ENCODE data around the gene C22orf23.

The C22orf23 gene

DNA sequence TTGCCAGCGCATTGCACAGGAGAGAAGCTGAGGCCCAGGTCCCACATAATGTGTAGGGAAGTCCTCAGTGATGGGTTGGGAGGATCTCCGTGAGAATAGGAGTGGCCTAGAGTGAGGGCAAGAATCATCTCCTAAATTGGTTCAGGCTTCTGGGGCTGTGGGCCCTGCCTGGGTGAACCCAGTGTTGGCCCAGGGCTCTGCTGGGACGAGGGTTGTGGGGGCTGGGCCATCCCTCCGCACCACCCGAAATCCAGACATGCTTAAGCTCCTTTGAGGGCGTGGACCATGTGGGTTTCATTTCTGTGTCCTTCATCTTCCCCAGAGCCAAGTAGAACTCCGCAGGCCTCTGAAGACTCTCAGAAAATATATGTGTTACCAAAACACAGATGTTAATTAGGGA, 43.6 kb downstream of the C22orf23 start:
- DNase-seq (ENCODE audit: low spot score), result no peak

DNA sequence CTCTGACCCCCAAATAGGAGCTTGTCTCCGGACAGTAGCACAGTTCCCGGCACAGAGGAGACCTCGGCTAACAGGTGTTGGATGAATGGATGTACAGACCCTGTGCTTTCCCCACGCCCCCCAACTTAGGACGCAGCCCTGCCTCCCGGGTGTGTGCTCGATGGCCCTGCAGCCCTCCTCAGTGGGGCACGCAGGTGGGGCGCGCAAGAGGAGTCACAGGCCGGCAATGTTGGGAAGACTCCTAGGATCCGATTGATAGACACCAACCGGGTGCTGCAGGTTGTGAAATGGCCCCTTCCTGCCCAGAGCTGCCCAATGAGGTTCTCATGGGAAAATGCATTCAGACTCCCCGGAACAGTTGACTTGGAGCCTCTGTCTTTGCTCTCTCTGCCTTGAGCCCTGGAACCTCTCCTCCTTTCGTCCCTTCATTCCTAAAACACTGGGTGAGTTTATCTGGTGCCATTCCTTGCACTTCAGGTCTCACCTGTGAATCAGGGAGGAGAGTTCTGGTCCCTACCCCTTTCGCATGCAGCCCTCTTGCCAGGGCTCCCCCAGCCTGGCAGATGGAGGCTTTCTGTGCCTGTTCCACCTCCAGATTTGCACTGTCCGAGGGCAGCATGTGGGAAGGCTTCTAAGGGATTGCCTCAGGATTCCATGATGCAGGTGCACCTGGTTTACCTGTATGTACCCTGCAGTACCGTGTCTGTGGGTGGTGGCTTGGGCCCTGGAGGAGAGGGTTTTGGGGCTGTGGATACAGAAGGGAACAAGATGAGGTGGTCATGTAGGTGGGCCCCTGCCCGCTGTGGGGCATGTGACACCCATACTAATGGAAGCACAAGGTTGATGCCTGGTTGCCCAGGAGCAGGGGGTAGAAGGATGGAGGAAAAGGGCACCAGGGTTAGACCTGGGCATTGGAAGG, 46.1 kb downstream of the C22orf23 start:
- TF ChIP-seq, protein P1, sequence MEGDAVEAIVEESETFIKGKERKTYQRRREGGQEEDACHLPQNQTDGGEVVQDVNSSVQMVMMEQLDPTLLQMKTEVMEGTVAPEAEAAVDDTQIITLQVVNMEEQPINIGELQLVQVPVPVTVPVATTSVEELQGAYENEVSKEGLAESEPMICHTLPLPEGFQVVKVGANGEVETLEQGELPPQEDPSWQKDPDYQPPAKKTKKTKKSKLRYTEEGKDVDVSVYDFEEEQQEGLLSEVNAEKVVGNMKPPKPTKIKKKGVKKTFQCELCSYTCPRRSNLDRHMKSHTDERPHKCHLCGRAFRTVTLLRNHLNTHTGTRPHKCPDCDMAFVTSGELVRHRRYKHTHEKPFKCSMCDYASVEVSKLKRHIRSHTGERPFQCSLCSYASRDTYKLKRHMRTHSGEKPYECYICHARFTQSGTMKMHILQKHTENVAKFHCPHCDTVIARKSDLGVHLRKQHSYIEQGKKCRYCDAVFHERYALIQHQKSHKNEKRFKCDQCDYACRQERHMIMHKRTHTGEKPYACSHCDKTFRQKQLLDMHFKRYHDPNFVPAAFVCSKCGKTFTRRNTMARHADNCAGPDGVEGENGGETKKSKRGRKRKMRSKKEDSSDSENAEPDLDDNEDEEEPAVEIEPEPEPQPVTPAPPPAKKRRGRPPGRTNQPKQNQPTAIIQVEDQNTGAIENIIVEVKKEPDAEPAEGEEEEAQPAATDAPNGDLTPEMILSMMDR (IDR thresholded peaks at IDR 0.05; ENCODE audit: extremely low read depth, missing control alignments), result no peak
- DNase-seq (ENCODE audit: low spot score), result no peak

More for the DNA sequence above, 43.6 kb downstream of the C22orf23 start:
- TF ChIP-seq, protein P1 (IDR thresholded peaks at IDR 0.05; ENCODE audit: extremely low read depth, missing control alignments), result no peak

DNA sequence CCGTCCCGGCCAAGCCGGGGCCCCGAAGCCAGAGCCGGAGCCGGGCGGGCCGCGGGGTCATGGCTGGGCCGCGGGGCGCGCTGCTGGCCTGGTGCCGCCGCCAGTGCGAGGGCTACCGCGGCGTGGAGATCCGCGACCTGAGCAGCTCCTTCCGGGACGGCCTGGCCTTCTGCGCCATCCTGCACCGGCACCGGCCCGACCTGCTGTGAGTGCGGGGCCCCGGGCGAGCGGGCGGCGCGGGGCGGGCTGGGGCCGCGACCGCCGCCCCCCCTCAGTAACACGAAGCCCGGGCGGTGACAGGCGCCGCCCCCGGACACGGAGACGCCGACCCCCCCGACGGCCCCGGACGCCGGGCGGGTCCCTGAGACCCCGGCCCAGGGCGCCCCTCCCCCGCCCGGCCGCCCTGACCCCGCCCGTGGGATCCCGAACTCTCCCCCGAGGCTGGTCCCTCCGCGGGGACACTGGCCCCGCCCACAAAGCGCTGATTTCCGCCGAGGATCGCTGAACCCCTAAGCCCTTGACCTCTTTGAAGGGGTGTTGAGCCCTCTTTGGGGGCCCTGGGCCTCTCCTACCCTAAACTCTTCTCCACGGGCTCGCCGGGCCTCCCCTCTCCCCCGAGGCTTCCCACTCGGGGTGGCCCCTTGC, 46.9 kb downstream of the C22orf23 start:
- peak; percentile 79 for DNase-seq (ENCODE audit: low spot score)
- TF ChIP-seq, protein P1 (IDR thresholded peaks at IDR 0.05; ENCODE audit: extremely low read depth, missing control alignments), result no peak

DNA sequence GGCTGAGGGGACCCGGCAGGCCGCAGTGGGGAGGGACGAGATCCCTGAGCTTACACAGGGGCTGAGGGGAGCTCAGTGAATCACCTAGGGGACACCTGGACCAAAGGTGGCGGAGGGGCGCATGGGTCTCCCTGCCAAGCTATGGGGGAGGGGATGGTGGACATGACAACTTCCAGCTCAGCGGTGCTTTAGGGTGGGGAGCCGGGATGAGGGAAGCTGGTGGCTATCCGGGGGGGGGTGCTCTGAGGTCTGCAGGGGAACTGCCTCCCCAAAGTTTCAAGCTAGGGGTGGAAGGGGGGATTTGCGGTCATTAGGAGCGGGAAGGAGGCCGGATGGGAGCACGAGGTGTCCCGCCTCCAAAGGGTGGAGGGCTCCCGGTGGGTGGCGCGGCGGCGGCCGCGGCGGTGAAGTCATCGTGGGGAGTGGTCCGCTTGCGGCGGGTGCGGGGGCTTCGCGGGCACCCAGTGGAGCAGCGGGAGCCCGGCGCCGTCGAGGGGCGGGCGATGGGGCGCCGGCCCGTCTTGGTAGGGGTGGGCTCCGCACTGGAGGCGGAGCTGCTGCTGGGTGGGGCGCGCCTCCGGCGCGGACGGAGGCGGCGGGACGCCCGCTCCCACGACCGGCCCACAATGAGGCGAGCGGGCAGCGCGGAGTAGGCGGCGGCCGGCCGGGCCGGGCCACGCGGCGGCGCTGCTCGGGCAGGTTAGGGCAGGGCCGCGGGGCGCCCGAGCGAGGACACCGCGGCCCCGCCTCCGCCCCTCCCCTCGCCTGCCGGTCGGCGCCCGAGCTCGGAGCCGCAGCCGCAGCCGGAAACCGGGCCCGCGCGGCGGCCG, 47.7 kb downstream of the C22orf23 start, which contains the start of gene MICALL1:
Gene MICALL1 (plus strand): TSS at position 764 of the 830 bp plus-strand sequence. CDS start 126 bp downstream, outside the sequence.
- TF ChIP-seq, protein P1 (IDR thresholded peaks at IDR 0.05; ENCODE audit: extremely low read depth, missing control alignments), result peak; percentile 68
- DNase-seq (ENCODE audit: low spot score), result peak; percentile 99

DNA sequence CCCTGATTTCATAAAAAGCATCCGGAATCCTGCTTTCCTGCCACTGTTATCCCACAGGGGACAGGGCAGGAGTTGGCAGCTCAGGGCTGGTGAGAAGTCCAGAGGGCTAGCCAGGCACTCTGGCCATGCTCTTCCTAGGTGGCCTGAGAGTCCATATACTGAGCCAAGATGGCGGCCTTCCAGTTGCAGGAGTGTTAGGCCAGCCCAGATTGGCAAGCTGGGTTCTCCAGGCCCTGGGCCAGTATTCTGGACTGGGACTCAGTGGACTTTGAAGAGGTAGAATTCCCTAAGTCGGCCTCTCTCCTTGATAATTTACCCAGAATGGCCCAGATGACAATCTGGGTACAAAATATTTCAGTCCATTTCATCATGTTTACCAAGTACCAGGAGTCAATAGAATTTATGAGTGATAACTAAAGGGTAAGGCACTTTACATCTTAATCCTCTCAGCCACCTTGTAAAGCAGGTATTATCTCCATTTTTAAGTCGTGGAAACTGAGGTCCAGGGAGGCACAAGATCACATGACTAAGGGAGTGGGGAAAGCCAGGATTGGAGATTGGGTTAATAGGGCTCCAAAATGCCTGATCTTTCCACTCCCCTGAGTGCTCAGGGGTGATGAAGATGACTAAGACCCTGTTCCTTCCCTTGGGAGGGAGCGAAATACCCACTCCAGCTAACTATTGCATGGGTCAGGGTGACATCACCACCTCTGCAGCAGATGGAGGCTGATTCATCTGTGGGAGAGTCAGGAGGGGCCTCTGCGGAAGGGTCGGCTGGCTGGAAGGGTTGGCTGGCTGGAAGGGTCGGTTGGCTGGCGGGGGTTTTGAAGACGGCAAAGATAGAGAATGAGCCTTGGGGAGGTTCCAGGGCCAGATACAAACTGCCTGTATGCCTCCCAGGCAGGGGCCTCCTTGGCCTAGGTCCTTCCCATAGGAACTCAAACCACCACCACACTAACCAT, 48.5 kb downstream of the C22orf23 start:
- DNase-seq (ENCODE audit: low spot score), result no peak

More for the DNA sequence above, 48.5 kb downstream of the C22orf23 start:
- TF ChIP-seq, protein P1 (IDR thresholded peaks at IDR 0.05; ENCODE audit: extremely low read depth, missing control alignments), result no peak
